Ishikawa (cell line): ENCODE measurements around the gene FHL3.

Source experiments
- TAF1 ChIP-seq: IDR thresholded peaks from 2 replicates; pipeline ENCODE4 v1.6.1; 2012; ENCODE audit warnings: low read depth, mild to moderate bottlenecking
- TF ChIP-seq, protein P1 (sequence below): IDR thresholded peaks from 2 replicates; pipeline ENCODE4 v1.6.1; 2012
- TF ChIP-seq, protein P2 (sequence below): IDR thresholded peaks from 2 replicates; pipeline ENCODE4 v1.6.1; 2012; ENCODE audit warnings: low read depth, mild to moderate bottlenecking

DNA sequence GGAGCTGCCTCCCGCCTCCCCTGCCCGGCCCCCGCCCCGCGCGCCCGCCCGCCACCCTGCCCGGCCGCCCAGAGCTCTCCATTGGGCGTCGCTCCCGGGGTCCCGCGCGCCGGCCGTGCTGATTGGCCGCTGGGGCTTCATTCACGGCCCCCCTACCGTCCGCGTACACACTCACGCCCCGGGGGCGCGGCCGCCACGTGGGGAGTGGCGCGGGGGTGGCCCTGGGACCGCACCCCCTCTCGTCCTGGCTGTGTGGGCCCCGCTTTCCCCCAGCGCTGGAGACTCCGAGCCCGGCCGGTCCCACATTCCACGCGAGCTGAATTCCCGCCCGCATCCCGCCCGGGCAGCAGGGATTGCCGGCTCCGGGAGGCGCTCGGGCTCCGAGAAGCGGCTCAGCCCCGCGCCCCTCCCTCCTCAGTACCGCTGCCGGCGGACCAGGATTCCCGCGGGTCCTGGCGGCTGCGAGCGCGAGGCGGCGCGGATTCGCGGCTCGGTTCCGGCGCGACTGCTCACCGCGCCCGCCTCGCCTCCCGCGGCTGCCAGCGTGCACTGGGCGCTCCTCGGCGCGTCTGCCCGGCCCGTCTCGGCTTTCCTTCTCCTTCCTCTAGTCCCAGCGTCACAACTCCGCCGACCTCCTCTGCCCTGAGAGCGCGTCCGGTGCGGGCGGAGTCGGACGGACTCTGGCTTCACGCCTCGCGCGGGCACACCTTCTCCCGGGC is 41.7 kb upstream of the FHL3 start:
- TF ChIP-seq TAF1 = no peak
- TF ChIP-seq, protein P1, sequence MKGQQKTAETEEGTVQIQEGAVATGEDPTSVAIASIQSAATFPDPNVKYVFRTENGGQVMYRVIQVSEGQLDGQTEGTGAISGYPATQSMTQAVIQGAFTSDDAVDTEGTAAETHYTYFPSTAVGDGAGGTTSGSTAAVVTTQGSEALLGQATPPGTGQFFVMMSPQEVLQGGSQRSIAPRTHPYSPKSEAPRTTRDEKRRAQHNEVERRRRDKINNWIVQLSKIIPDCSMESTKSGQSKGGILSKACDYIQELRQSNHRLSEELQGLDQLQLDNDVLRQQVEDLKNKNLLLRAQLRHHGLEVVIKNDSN = peak; percentile 69
- TF ChIP-seq, protein P2, sequence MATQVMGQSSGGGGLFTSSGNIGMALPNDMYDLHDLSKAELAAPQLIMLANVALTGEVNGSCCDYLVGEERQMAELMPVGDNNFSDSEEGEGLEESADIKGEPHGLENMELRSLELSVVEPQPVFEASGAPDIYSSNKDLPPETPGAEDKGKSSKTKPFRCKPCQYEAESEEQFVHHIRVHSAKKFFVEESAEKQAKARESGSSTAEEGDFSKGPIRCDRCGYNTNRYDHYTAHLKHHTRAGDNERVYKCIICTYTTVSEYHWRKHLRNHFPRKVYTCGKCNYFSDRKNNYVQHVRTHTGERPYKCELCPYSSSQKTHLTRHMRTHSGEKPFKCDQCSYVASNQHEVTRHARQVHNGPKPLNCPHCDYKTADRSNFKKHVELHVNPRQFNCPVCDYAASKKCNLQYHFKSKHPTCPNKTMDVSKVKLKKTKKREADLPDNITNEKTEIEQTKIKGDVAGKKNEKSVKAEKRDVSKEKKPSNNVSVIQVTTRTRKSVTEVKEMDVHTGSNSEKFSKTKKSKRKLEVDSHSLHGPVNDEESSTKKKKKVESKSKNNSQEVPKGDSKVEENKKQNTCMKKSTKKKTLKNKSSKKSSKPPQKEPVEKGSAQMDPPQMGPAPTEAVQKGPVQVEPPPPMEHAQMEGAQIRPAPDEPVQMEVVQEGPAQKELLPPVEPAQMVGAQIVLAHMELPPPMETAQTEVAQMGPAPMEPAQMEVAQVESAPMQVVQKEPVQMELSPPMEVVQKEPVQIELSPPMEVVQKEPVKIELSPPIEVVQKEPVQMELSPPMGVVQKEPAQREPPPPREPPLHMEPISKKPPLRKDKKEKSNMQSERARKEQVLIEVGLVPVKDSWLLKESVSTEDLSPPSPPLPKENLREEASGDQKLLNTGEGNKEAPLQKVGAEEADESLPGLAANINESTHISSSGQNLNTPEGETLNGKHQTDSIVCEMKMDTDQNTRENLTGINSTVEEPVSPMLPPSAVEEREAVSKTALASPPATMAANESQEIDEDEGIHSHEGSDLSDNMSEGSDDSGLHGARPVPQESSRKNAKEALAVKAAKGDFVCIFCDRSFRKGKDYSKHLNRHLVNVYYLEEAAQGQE = no peak
